ENCODE data around the gene PFKFB2.

Gene PFKFB2

DNA sequence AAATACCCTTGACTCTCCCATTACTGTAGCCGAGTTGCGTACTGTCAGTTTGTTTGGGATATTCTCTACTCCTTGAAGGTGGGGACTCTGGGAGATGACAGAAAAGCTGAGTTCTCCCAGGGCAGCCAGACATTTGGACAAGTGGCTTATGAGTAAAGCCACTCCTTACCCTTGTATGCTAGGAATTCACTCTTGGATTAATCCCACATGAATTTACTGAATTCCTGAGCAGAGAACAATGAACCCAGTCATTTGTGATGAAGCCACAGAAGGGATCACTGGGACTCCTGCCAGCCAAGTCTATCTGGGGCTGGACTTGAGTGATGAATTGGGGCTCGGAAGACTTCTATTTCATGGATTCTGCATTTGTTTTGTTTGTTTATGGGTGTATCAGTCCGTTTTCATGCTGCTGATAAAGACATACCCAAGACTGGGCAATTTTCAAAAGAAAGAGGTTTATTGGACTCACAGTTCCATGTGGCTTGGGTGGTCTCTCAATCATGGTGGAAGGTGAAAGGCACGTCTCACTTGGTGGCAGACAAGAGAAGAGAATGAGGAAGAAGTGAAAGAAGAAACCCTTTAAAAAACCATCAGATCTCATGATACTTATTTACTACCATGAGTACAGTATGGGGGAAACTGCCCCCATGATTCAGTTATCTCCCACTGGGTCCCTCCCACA, 45.6 kb upstream of the PFKFB2 start (continued):
- TF ChIP-seq, protein P1, sequence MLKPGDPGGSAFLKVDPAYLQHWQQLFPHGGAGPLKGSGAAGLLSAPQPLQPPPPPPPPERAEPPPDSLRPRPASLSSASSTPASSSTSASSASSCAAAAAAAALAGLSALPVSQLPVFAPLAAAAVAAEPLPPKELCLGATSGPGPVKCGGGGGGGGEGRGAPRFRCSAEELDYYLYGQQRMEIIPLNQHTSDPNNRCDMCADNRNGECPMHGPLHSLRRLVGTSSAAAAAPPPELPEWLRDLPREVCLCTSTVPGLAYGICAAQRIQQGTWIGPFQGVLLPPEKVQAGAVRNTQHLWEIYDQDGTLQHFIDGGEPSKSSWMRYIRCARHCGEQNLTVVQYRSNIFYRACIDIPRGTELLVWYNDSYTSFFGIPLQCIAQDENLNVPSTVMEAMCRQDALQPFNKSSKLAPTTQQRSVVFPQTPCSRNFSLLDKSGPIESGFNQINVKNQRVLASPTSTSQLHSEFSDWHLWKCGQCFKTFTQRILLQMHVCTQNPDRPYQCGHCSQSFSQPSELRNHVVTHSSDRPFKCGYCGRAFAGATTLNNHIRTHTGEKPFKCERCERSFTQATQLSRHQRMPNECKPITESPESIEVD (tag by site-specific recombination; IDR thresholded peaks at IDR 0.05), result no peak
- no peak for TF ChIP-seq ZNF311 (tag by site-specific recombination; IDR thresholded peaks at IDR 0.05; ENCODE audit: borderline replicate concordance)
- TF ChIP-seq, protein P2, sequence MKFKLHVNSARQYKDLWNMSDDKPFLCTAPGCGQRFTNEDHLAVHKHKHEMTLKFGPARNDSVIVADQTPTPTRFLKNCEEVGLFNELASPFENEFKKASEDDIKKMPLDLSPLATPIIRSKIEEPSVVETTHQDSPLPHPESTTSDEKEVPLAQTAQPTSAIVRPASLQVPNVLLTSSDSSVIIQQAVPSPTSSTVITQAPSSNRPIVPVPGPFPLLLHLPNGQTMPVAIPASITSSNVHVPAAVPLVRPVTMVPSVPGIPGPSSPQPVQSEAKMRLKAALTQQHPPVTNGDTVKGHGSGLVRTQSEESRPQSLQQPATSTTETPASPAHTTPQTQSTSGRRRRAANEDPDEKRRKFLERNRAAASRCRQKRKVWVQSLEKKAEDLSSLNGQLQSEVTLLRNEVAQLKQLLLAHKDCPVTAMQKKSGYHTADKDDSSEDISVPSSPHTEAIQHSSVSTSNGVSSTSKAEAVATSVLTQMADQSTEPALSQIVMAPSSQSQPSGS (tag by site-specific recombination; IDR thresholded peaks at IDR 0.05; ENCODE audit: low read depth), result no peak
- TF ChIP-seq KLF16 (tag by site-specific recombination; IDR thresholded peaks at IDR 0.05), result no peak
- TF ChIP-seq ZNF561 (tag by site-specific recombination; IDR thresholded peaks at IDR 0.05; ENCODE audit: borderline replicate concordance), result no peak
- no peak for TF ChIP-seq ZNF350 (tag by site-specific recombination; IDR thresholded peaks at IDR 0.05)
- no peak for TF ChIP-seq ZFP3 (tag by site-specific recombination; IDR thresholded peaks at IDR 0.05; ENCODE audit: low read depth)
- TF ChIP-seq ZFHX2 (tag by site-specific recombination; conservative IDR thresholded peaks at IDR 0.05), result no peak
- no peak for TF ChIP-seq ZBTB7A (tag by site-specific recombination; IDR thresholded peaks at IDR 0.05; ENCODE audit: low read depth)
- TF ChIP-seq, protein P3, sequence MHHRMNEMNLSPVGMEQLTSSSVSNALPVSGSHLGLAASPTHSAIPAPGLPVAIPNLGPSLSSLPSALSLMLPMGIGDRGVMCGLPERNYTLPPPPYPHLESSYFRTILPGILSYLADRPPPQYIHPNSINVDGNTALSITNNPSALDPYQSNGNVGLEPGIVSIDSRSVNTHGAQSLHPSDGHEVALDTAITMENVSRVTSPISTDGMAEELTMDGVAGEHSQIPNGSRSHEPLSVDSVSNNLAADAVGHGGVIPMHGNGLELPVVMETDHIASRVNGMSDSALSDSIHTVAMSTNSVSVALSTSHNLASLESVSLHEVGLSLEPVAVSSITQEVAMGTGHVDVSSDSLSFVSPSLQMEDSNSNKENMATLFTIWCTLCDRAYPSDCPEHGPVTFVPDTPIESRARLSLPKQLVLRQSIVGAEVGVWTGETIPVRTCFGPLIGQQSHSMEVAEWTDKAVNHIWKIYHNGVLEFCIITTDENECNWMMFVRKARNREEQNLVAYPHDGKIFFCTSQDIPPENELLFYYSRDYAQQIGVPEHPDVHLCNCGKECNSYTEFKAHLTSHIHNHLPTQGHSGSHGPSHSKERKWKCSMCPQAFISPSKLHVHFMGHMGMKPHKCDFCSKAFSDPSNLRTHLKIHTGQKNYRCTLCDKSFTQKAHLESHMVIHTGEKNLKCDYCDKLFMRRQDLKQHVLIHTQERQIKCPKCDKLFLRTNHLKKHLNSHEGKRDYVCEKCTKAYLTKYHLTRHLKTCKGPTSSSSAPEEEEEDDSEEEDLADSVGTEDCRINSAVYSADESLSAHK (tag by site-specific recombination; IDR thresholded peaks at IDR 0.05), result no peak
- no peak for TF ChIP-seq MZF1 (tag by site-specific recombination; IDR thresholded peaks at IDR 0.05; ENCODE audit: borderline replicate concordance)
- TF ChIP-seq, protein P4, sequence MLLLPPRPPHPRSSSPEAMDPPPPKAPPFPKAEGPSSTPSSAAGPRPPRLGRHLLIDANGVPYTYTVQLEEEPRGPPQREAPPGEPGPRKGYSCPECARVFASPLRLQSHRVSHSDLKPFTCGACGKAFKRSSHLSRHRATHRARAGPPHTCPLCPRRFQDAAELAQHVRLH (tag by site-specific recombination; IDR thresholded peaks at IDR 0.05), result no peak

DNA sequence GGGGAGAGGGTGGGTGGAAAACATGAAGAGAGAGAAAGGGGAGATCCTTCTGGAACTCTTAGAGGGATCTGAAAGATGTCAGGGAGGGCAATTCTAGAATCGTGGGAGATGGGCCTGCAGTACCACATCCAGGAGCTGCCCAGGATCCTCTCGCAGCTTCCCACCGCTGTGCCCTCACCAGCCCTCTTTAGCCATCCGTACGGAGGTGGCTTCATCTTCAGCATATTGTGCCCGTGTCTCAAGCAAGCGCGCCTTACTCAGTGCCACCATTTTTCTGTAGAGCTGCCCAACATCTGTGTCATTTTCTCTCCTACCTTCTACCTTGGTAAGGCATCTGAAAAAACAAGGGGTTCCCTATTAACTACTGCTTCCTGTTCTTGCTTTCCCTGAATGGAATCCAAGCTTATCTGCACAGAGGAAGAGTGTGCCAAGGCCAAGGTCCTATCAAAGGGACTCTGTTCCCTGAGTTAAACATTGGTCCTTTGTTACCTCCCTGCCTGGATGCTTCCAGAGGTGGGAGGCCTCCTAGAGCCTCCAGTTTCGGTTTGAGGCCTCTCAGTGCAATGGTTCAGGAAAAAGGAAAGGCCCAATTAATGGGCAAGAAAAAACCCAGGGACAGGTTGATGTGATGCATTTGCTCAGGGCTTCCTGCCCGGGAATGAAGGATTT, 43.8 kb upstream of the PFKFB2 start:
- Histone ChIP-seq H3K36me3 (ENCODE audit: control insufficient read depth in 2 of 2, insufficient read depth in 1 of 2, low read length in 2 of 2) (no peaks in the 10 kb centered on the region), H3K27ac (ENCODE audit: extremely low read depth, low read depth, low read length) (no peak overlapping the region), H3K9me3 (ENCODE audit: control insufficient read depth, insufficient read depth, low read depth, low read length) (no peaks in the 10 kb centered on the region), H3K4me3 (ENCODE audit: low read depth, low read length) (no peak overlapping the region), H3K4me1 (ENCODE audit: control insufficient read depth, insufficient read depth, low read length) (no peaks in the 10 kb centered on the region)
- POLR2A ChIA-PET, result no interaction called here
- CTCF ChIA-PET, result interaction anchor here (1.1 kb wide), 1 partner anchor 9 kb away, joined by 5 read pairs; no protein-coding TSS in a partner anchor
- TF ChIP-seq ZNF521 (tag by site-specific recombination; IDR thresholded peaks at IDR 0.05) (no peak), FEZF1 (tag by site-specific recombination; IDR thresholded peaks at IDR 0.05) (no peak), ZBTB8A (tag by site-specific recombination; IDR thresholded peaks at IDR 0.05) (no peak), ZNF391 (tag by site-specific recombination; IDR thresholded peaks at IDR 0.05; ENCODE audit: borderline replicate concordance, low read depth) (no peak), ZNF660 (tag by site-specific recombination; IDR thresholded peaks at IDR 0.05) (no peak)
- TF ChIP-seq, protein P5, sequence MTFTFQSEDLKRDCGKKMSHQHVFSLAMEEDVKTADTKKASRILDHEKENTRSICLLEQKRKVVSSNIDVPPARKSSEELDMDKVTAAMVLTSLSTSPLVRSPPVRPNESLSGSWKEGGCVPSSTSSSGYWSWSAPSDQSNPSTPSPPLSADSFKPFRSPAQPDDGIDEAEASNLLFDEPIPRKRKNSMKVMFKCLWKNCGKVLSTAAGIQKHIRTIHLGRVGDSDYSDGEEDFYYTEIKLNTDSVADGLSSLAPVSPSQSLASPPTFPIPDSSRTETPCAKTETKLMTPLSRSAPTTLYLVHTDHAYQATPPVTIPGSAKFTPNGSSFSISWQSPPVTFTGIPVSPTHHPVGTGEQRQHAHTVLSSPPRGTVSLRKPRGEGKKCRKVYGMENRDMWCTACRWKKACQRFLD (tag by site-specific recombination; IDR thresholded peaks at IDR 0.05), result no peak
- TF ChIP-seq, protein P6, sequence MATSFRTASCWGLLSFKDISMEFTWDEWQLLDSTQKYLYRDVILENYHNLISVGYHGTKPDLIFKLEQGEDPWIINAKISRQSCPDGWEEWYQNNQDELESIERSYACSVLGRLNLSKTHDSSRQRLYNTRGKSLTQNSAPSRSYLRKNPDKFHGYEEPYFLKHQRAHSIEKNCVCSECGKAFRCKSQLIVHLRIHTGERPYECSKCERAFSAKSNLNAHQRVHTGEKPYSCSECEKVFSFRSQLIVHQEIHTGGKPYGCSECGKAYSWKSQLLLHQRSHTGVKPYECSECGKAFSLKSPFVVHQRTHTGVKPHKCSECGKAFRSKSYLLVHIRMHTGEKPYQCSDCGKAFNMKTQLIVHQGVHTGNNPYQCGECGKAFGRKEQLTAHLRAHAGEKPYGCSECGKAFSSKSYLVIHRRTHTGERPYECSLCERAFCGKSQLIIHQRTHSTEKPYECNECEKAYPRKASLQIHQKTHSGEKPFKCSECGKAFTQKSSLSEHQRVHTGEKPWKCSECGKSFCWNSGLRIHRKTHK (tag by site-specific recombination; IDR thresholded peaks at IDR 0.05), result no peak
- TF ChIP-seq, protein P7, sequence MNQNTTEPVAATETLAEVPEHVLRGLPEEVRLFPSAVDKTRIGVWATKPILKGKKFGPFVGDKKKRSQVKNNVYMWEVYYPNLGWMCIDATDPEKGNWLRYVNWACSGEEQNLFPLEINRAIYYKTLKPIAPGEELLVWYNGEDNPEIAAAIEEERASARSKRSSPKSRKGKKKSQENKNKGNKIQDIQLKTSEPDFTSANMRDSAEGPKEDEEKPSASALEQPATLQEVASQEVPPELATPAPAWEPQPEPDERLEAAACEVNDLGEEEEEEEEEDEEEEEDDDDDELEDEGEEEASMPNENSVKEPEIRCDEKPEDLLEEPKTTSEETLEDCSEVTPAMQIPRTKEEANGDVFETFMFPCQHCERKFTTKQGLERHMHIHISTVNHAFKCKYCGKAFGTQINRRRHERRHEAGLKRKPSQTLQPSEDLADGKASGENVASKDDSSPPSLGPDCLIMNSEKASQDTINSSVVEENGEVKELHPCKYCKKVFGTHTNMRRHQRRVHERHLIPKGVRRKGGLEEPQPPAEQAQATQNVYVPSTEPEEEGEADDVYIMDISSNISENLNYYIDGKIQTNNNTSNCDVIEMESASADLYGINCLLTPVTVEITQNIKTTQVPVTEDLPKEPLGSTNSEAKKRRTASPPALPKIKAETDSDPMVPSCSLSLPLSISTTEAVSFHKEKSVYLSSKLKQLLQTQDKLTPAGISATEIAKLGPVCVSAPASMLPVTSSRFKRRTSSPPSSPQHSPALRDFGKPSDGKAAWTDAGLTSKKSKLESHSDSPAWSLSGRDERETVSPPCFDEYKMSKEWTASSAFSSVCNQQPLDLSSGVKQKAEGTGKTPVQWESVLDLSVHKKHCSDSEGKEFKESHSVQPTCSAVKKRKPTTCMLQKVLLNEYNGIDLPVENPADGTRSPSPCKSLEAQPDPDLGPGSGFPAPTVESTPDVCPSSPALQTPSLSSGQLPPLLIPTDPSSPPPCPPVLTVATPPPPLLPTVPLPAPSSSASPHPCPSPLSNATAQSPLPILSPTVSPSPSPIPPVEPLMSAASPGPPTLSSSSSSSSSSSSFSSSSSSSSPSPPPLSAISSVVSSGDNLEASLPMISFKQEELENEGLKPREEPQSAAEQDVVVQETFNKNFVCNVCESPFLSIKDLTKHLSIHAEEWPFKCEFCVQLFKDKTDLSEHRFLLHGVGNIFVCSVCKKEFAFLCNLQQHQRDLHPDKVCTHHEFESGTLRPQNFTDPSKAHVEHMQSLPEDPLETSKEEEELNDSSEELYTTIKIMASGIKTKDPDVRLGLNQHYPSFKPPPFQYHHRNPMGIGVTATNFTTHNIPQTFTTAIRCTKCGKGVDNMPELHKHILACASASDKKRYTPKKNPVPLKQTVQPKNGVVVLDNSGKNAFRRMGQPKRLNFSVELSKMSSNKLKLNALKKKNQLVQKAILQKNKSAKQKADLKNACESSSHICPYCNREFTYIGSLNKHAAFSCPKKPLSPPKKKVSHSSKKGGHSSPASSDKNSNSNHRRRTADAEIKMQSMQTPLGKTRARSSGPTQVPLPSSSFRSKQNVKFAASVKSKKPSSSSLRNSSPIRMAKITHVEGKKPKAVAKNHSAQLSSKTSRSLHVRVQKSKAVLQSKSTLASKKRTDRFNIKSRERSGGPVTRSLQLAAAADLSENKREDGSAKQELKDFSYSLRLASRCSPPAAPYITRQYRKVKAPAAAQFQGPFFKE (tag by site-specific recombination; IDR thresholded peaks at IDR 0.05; ENCODE audit: borderline replicate concordance), result no peak

All from HEK293 (cell line).